Activated CD4-positive, alpha-beta T cell treated with anti-CD3 and anti-CD28 coated beads, Interleukin-2, amount 10 ng/mL, durations not matched to agents 7 days and 5 days (primary cell): ENCODE measurements around the gene LAIR2. TPM values are rescaled to one million over a fixed set of nuclear protein-coding genes. Genes with fewer than 3 reads are reported as not detected.
"Not testable (repeated sequence)": the region's sequence is repeated elsewhere in the genome, so short reads cannot be mapped to it uniquely, and the experiment has no call there.

ENCODE experiments used
- CTCF ChIA-PET: fragments of 350-600 bp; sonication (Branson Sonifier 250); formaldehyde crosslinking; loops from one replicate; lab custom pipeline; 2021; ENCODE audit warnings: antibody characterized with exemption; lab: Charles Lee
- POLR2A ChIA-PET: fragments of 350-600 bp; sonication (Branson Sonifier 250); formaldehyde crosslinking; loops from one replicate; lab custom pipeline; 2021; ENCODE audit warnings: antibody characterized with exemption; lab: Charles Lee
- DNase-seq: peaks from one replicate; pipeline ENCODE4 v3.0.0-alpha.2; 2020
- H3K27ac Mint-ChIP-seq: one replicate; pipeline ENCODE4 v1.8.0; 2021; ENCODE audit warnings: mild to moderate bottlenecking, moderate library complexity, mixed read lengths
- H3K27me3 Mint-ChIP-seq: one replicate; pipeline ENCODE4 v1.8.0; 2021; ENCODE audit warnings: mixed read lengths
- H3K36me3 Mint-ChIP-seq: one replicate; pipeline ENCODE4 v1.8.0; 2021; ENCODE audit warnings: low read depth, mixed read lengths
- H3K4me1 Mint-ChIP-seq: one replicate; pipeline ENCODE4 v1.8.0; 2021; ENCODE audit warnings: mixed read lengths
- H3K4me3 Mint-ChIP-seq: one replicate; pipeline ENCODE4 v1.8.0; 2021; ENCODE audit warnings: mild to moderate bottlenecking, moderate library complexity, mixed read lengths
- H3K9me3 Mint-ChIP-seq: one replicate; pipeline ENCODE4 v1.8.0; 2021; ENCODE audit warnings: mixed read lengths
- total RNA-seq, 2 experiments: library from RNA; stranded (reverse); gene quantifications; one replicate each; pipeline ENCODE4 v1.2.3, GENCODE V29; 2021

The LAIR2 gene
- total RNA-seq, 2 experiments from 2014 or later, result 3.1 to 3.7 TPM

DNA sequence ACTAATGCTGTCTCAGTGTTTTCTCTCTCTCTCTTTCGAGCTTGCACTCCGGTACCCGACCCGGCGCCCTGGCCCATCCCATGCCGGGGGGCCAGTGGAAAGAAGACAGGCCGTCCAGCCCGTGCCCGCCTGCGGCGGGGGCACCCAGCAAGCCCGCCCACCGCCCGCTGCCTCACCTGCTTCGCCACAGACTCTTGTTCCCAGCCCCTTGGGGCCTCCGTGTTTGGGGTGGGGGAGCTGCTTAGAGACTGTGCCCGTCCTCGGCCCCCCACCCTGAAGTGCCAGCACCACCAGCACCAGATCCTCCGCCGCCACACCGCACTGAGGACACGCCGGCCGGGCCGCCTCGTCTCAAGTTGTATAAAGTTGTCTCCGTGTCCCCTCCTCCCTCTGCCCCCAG, 41.4 kb upstream of the LAIR2 start:
- Mint-ChIP-seq H3K36me3 (peaks cover 34% of the 10 kb centered on the region), H3K4me3 (peak overlapping the region; percentile 68), H3K4me1 (peaks cover 40% of the 10 kb centered on the region), H3K9me3 (no peaks in the 10 kb centered on the region), H3K27me3 (peaks cover 9% of the 10 kb centered on the region), H3K27ac (peak overlapping the region; percentile 13)
- POLR2A ChIA-PET, result interaction anchor here (1.4 kb wide), 1 partner anchor 12 kb away, joined by 3 read pairs; the partner anchor contains the start of gene LENG8
- no peak for DNase-seq
- CTCF ChIA-PET, result interaction anchor here (1.9 kb wide), 1 partner anchor 10 kb away, joined by 8 read pairs; no protein-coding TSS in a partner anchor

DNA sequence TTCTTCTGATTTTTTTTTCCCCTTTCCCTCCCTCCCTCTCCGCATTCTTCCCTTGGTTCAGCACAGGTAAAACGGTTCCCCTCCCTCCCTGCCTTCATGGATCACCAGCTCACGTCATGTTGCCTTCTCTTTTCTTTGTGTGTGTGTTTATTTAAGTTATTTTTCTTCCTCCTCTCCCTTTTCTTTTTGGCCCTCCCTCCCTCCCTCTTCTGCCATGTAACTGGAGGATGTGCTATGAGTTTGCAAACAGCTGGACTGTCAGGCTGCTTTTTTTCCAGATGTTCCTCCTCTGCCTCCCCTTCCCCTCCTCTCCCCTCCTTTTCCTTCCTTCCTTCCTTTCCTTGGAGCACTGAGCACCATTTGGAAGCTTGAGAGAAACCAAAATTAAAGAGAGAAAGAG, 41.0 kb upstream of the LAIR2 start:
- H3K4me1 Mint-ChIP-seq, result peaks cover 40% of the 10 kb centered on the region
- DNase-seq, result no peak
- POLR2A ChIA-PET, result interaction anchor here (1.4 kb wide), 1 partner anchor 13 kb away, joined by 3 read pairs; the partner anchor contains the start of gene LENG8
- peaks cover 32% of the 10 kb centered on the region for H3K36me3 Mint-ChIP-seq
- H3K9me3 Mint-ChIP-seq, result no peaks in the 10 kb centered on the region
- CTCF ChIA-PET, result interaction anchor here (1.9 kb wide), 1 partner anchor 11 kb away, joined by 8 read pairs; no protein-coding TSS in a partner anchor
- H3K4me3 Mint-ChIP-seq, result peak overlapping the region; percentile 68
- peaks cover 9% of the 10 kb centered on the region for H3K27me3 Mint-ChIP-seq
- H3K27ac Mint-ChIP-seq, result peak overlapping the region; percentile 86

DNA sequence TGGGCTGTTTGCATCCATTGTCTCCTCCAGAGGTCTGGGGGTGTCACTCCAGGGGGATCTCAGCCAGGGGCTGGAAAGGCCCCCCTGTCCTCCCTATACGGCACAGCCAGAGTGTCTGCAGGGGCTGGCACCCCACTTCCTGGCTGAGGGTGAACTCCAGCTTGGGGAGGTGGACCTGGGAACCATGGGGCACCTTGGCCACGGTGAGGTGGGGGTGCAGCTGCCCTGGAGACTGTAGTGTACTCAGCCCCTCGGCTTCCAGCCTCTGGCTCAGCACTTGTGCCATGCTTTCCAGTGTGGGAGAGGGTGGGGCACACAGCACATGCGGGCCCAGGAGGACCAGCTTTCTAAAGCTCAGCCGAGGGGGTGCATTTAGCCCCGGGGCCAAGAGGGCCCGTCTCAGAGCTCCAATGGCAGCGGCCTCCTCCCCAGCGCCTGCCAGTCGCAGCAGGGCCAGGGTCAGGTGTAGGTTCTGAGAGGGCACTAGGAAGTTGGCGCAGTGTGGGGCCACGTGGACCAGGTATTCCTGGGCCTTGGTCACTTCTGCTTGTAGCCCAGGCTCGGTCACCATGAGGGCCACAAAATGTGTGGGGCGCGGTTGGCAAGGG, 40.5 kb upstream of the LAIR2 start:
- H3K9me3 Mint-ChIP-seq, result no peaks in the 10 kb centered on the region
- peaks cover 9% of the 10 kb centered on the region for H3K27me3 Mint-ChIP-seq
- ChIA-PET POLR2A (interaction anchor here (1.4 kb wide), 1 partner anchor 13 kb away, joined by 3 read pairs; the partner anchor contains the start of gene LENG8), CTCF (interaction anchor here (1.9 kb wide), 1 partner anchor 11 kb away, joined by 8 read pairs; no protein-coding TSS in a partner anchor)
- H3K27ac Mint-ChIP-seq, result peak overlapping the region; percentile 86
- H3K36me3 Mint-ChIP-seq, result peaks cover 29% of the 10 kb centered on the region
- DNase-seq, result no peak
- H3K4me1 Mint-ChIP-seq, result peaks cover 40% of the 10 kb centered on the region
- H3K4me3 Mint-ChIP-seq, result peak overlapping the region; percentile 68

DNA sequence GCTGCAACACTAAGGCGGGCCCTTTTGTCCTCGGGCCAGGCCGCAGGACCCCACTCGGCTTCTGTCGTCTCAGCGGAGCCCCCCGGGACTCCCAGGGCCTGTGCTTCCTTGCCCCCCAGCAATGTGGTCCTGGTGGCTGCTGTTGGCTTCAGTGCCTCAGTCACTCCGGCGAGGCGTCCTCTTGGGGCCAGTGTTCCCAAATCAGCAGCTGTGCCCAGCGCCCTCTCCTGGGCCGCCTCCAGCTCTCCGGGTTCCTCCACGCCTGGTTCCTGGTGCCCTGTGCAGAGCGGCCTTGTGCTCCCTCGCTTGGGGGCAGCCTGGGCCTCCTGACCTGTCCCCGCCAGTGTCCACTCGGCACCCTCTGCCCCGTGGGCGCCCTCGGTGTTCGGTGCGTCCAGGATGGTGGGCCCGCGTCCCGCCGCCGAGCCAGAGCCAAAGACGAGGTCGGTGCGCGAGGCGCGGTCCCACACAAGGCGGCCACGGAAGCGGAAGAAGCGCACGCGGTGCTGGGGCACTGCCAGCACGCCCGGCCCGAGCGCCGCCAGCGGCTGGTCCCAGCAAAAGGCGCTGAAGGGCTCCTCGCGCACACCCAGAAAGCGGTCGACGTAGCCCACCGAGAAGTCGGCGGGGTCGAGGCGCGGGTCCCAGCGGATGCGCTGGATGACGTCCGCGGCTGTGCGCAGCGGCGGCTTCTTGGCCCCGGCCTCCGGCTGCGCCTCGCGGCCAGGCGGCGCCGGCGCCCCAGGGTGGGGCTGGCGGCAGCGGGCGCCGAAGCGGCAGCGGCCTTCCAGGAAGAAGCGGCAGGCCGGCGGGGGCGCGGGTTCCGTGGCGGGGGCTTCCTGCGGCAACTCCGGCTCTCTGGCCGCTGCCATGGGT, 39.7 kb upstream of the LAIR2 start:
- Mint-ChIP-seq H3K27ac (peak overlapping the region; percentile 89), H3K27me3 (peaks cover 10% of the 10 kb centered on the region), H3K36me3 (peaks cover 27% of the 10 kb centered on the region), H3K9me3 (no peaks in the 10 kb centered on the region), H3K4me3 (peak overlapping the region; percentile 79), H3K4me1 (peaks cover 40% of the 10 kb centered on the region)
- peak; percentile 73 for DNase-seq
- ChIA-PET POLR2A (interaction anchor here (0.7 to 1.5 kb wide), 3 partner anchors 14 to 135 kb away, joined by 3 to 12 read pairs (median 3); partner anchors contain the start of gene LENG8), CTCF (interaction anchor here (0.6 to 1.9 kb wide), 5 partner anchors 10 to 303 kb away, joined by 3 to 8 read pairs (median 4); partner anchors contain the start of gene LENG1)

DNA sequence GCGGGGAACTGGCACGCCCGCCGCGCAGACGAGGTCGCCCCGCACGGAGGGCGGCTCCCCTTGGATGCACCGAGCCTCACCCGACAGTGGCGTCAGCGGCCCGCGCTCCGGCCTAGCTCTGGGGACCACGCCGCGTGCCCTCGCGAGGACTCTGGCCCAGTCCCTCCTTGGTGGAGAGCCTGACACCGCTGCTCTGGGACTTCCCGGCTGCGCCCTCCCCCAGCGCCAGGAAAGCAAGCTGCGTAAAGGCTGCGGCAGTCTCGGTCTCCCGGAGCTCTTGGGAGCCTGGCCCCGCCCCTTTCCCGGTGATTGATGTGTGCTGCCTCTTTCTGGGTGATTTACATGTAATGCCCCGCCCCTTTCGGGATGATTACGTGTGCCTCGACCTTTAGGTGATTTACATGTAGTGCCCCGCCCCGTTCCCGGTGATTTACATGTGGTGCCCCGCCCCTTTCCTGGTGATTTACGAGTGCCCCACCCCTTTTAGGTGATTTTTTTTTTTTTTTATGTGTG, 39.0 kb upstream of the LAIR2 start, which contains the start of gene LENG9:
TSS of gene LENG9 (minus strand) at position 248 of the 513 bp plus-strand sequence. CDS start 252 bp downstream, outside the sequence.
- Mint-ChIP-seq H3K27ac (peak within 1 kb of the TSS; percentile 89), H3K9me3 (no peaks in the 10 kb centered on the region), H3K4me3 (peak within 1 kb of the TSS; percentile 79), H3K4me1 (peaks cover 38% of the 10 kb centered on the region), H3K27me3 (peaks cover 16% of the 10 kb centered on the region), H3K36me3 (peaks cover 20% of the 10 kb centered on the region)
- ChIA-PET CTCF (interaction anchor here (0.6 to 1.4 kb wide), 4 partner anchors 10 to 304 kb away, joined by 3 to 5 read pairs (median 4); partner anchors contain the start of gene LENG1), POLR2A (interaction anchor here (0.7 to 1.5 kb wide), 2 partner anchors 15 to 135 kb away, joined by 3 to 12 read pairs; partner anchors contain the start of gene LENG8)
- peak; percentile 98 for DNase-seq

DNA sequence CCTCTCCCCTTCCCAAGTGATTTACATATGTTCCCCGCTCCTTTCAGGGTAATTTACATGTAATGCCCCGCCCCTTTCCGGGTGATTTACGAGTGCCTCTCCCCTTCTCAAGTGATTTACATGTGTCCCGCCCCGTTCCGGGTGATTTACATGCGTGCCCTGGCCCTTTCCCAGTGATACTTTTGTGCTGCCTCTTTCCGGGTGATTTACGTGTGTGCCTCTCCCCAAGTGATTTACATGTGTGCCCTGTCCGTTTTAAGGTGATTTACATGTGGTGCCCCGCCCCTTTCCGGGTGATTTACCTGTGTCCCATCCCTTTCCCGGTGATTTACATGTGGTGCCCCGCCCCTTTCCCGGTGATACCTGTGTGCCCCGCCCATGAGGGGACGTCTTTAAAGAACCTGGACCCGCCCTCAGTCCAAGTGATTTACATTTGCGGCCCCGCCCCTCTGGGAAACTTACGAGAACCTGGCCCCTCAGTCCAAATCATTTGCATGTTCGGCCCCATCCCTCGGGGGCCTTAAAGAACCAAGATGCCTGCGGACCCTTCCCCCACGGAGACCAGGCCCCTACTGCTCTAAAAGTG, 38.5 kb upstream of the LAIR2 start:
- H3K27ac Mint-ChIP-seq, result peak overlapping the region; percentile 89
- DNase-seq, result peak; percentile 92
- H3K27me3 Mint-ChIP-seq, result peaks cover 21% of the 10 kb centered on the region
- no peaks in the 10 kb centered on the region for H3K9me3 Mint-ChIP-seq
- H3K4me1 Mint-ChIP-seq, result peaks cover 32% of the 10 kb centered on the region
- H3K4me3 Mint-ChIP-seq, result peak overlapping the region; percentile 79
- H3K36me3 Mint-ChIP-seq, result peaks cover 16% of the 10 kb centered on the region
- CTCF ChIA-PET, result interaction anchor here (0.6 to 1.4 kb wide), 4 partner anchors 11 to 305 kb away, joined by 3 to 5 read pairs (median 4); partner anchors contain the start of gene LENG1
- POLR2A ChIA-PET, result interaction anchor here (1.5 kb wide), 1 partner anchor 15 kb away, joined by 12 read pairs; the partner anchor contains the start of gene LENG8

DNA sequence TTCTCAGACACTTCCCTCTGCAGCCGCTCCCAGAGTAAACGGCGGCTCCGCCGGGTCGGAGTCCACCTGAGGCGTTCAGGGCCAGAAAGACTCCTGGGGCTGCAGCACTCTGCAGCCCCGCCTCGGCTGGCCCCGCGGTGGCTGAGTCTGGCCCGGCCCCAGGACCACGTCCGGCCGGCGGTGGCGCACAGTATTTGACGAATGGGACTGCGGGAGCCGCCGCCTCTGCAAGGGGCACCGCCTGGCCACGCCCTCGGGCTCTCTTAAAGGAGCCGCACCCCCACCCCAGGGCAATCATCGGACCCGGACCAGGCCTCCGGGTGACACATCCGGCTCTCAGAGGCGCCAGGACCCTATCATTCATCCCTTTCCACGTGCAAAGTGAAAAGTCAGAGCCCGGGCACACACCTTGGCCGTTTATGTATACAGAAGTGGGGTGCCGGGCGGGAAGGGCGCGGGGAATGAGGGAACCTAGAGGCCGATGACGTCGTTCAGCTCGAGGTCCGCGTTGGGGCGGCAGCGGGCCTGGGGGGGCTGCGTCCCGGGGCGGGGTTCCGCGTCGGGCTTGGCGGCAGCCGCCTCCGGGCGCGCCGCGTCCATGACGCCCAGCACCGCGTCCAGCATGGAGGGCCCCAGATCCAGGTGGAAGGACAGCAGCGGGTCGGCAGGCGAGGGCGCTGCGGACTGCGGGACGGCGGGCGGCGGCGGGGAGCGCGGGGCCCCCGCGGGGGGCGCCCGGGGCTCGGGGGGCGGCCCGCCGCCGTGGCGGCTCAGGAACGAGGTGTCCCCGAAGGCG, 37.8 kb upstream of the LAIR2 start:
- Mint-ChIP-seq H3K36me3 (peaks cover 10% of the 10 kb centered on the region), H3K27me3 (peaks cover 27% of the 10 kb centered on the region), H3K9me3 (no peaks in the 10 kb centered on the region), H3K4me1 (peaks cover 28% of the 10 kb centered on the region), H3K4me3 (peak overlapping the region; percentile 79), H3K27ac (peak overlapping the region; percentile 89)
- peak; percentile 84 for DNase-seq
- CTCF ChIA-PET, result interaction anchor here (1.0 kb wide), 1 partner anchor 13 kb away, joined by 3 read pairs; no protein-coding TSS in a partner anchor
- POLR2A ChIA-PET, result no interaction called here

DNA sequence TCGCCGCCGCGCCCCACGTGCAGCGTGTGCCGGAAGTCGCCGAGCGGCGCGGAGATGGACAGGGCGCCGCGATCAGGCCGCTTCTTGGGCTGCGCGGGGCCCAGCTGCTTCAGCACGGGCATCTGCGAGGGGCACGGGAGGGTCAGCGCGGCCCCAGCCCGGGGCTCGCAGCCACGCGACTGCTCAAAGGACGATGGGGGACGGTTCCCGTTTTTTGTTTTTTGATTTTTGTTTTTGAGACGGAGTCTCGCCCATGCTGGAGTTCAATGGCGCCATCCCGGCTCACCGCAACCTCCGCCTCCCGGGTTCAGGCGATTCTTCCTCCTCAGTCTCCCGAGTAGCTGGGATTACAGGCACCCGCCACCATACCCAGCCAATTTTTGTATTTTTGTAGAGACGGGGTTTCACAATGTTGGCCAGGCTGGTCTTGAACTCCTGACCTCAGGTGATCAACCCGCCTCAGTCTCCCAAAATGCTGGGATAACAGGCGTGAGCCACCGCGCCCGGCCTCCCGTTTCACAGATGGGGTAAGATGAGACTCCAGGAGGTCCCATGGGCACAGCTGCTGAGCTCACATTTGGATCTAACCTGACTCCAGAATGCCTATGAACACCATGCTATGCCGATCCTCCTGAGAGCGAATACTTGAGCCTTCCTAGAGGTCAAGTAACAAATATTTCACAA, 37.1 kb upstream of the LAIR2 start:
- Mint-ChIP-seq H3K4me1 (peaks cover 27% of the 10 kb centered on the region), H3K27me3 (peaks cover 34% of the 10 kb centered on the region), H3K9me3 (no peaks in the 10 kb centered on the region), H3K36me3 (peaks cover 7% of the 10 kb centered on the region), H3K4me3 (peak overlapping the region; percentile 41), H3K27ac (peak overlapping the region; percentile 9)
- no peak for DNase-seq
- ChIA-PET CTCF (interaction anchor here (1.0 kb wide), 1 partner anchor 12 kb away, joined by 3 read pairs; no protein-coding TSS in a partner anchor), POLR2A (no interaction called here)

DNA sequence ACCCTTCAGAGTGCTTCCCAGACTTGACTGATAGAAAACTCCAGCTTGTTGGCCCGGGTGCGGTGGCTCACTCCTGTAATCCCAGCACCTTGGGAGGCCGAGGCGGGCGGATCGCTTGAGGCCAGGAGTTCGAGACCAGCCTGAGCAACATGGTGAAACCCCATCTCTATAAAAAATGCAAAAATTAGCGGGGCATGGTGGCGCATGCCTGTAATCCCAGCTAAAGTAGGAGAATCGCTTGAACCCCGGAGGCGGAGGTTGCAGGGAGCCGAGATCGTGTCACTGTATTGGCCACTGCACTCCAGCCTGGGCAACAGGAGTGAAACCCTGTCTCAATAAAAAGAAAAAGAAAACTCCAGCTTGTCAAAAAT, 36.5 kb upstream of the LAIR2 start:
- peaks cover 38% of the 10 kb centered on the region for H3K27me3 Mint-ChIP-seq
- H3K9me3 Mint-ChIP-seq, CTCF ChIA-PET, H3K4me3 Mint-ChIP-seq, H3K27ac Mint-ChIP-seq, POLR2A ChIA-PET, H3K36me3 Mint-ChIP-seq, DNase-seq: not testable (repeated sequence)
- H3K4me1 Mint-ChIP-seq, result peaks cover 29% of the 10 kb centered on the region

DNA sequence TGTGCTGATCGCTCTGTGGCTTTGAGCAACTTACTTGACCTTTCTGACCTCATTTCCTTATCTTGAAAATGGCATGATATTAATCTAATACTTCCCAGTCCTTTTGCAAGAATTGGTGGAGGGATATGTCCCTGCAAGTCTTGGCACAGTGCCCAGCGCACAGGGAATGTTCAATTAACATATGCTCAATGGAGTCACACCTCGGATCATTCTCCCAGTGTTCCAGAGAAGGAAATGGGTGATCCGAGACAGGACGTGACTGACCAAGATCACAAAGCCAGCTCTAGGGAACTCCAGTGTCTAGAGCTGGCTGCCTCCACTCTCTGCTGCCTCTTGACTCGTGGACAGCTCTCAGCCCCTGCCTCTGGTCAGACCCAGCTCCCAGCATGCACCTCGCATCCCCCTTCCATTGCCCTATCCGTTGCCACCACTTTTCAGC, 33.1 kb upstream of the LAIR2 start:
- no peaks in the 10 kb centered on the region for H3K36me3 Mint-ChIP-seq
- H3K27ac Mint-ChIP-seq, result no peak overlapping the region
- peaks cover 46% of the 10 kb centered on the region for H3K27me3 Mint-ChIP-seq
- no peak overlapping the region for H3K4me3 Mint-ChIP-seq
- ChIA-PET POLR2A (interaction anchor here (0.6 kb wide), 1 partner anchor 208 kb away, joined by 4 read pairs; no protein-coding TSS in a partner anchor), CTCF (interaction anchor here (0.6 to 1.2 kb wide), 2 partner anchors 13 to 78 kb away, joined by 3 to 4 read pairs; no protein-coding TSS in a partner anchor)
- DNase-seq, result no peak
- H3K9me3 Mint-ChIP-seq, result no peaks in the 10 kb centered on the region
- H3K4me1 Mint-ChIP-seq, result peaks cover 12% of the 10 kb centered on the region
